HepG2 (cell line): ENCODE results near the gene HSD17B8. TPM values are rescaled to one million over a fixed set of nuclear protein-coding genes. Genes with fewer than 3 reads are reported as not detected.

ENCODE experiments used
- EHMT2 ChIP-seq: fragments of 200-600 bp; sonication (generic); IDR thresholded peaks from 2 replicates; pipeline ENCODE4 v1.7.0; 2017; ENCODE audit warnings: antibody characterized with exemption, low read depth, low read length, borderline replicate concordance
- ELF4 ChIP-seq: sonication (generic); formaldehyde crosslinking; IDR thresholded peaks from 2 replicates; pipeline ENCODE4 v1.5.0; 2020; ENCODE audit warnings: missing genetic modification reagents, mild to moderate bottlenecking, moderate library complexity, borderline replicate concordance
- GATAD1 ChIP-seq: IDR thresholded peaks from 2 replicates; pipeline ENCODE4 v1.6.1; 2016; ENCODE audit warnings: missing genetic modification reagents, missing compliant biosample characterization
- GTF3A ChIP-seq: sonication (generic); formaldehyde crosslinking; conservative IDR thresholded peaks from 2 replicates; pipeline ENCODE4 v1.4.0; 2020; ENCODE audit warnings: mild to moderate bottlenecking, missing genetic modification reagents
- KAT8 ChIP-seq: IDR thresholded peaks from 2 replicates; pipeline ENCODE4 v1.6.1; 2016; ENCODE audit warnings: missing genetic modification reagents, missing compliant biosample characterization
- MLXIP ChIP-seq: sonication (generic); formaldehyde crosslinking; IDR thresholded peaks from 2 replicates; pipeline ENCODE4 v1.9.0; 2021; ENCODE audit warnings: missing genetic modification reagents, borderline replicate concordance
- NR1H2 ChIP-seq: sonication (generic); formaldehyde crosslinking; IDR thresholded peaks from 2 replicates; pipeline ENCODE4 v1.8.1; 2022; ENCODE audit warnings: low read depth, missing genetic modification reagents, borderline replicate concordance
- PAF1 ChIP-seq: IDR thresholded peaks from 2 replicates; pipeline ENCODE4 v1.6.1; 2016; ENCODE audit warnings: missing genetic modification reagents, missing compliant biosample characterization
- SAP130 ChIP-seq: IDR thresholded peaks from 2 replicates; pipeline ENCODE4 v1.6.1; 2016; ENCODE audit warnings: low read depth
- SIN3A ChIP-seq: IDR thresholded peaks from 2 replicates; pipeline ENCODE4 v1.6.1; 2011; ENCODE audit warnings: low read depth, mild to moderate bottlenecking, control low read depth, low read length, borderline replicate concordance
- SKIL ChIP-seq: sonication (generic); formaldehyde crosslinking; IDR thresholded peaks from 2 replicates; pipeline ENCODE4 v1.8.0; 2022; ENCODE audit warnings: missing genetic modification reagents, mild to moderate bottlenecking, moderate library complexity, borderline replicate concordance
- ZBTB44 ChIP-seq: sonication (generic); formaldehyde crosslinking; IDR thresholded peaks from 2 replicates; pipeline ENCODE4 v1.4.0; 2020; ENCODE audit warnings: missing genetic modification reagents
- ZNF543 ChIP-seq: sonication (generic); formaldehyde crosslinking; IDR thresholded peaks from 2 replicates; pipeline ENCODE4 v1.4.0; 2020; ENCODE audit warnings: mild to moderate bottlenecking, missing genetic modification reagents
- ZNF746 ChIP-seq: sonication (generic); formaldehyde crosslinking; IDR thresholded peaks from 2 replicates; pipeline ENCODE4 v1.8.0; 2022; ENCODE audit warnings: mild to moderate bottlenecking, missing genetic modification reagents
- ZNF766 ChIP-seq: sonication (generic); formaldehyde crosslinking; IDR thresholded peaks from 2 replicates; pipeline ENCODE4 v1.5.0; 2020; ENCODE audit warnings: missing genetic modification reagents, borderline replicate concordance
- ZNF790 ChIP-seq: sonication (generic); formaldehyde crosslinking; IDR thresholded peaks from 2 replicates; pipeline ENCODE4 v1.8.0; 2022; ENCODE audit warnings: missing genetic modification reagents, mild to moderate bottlenecking, borderline replicate concordance
- ZNF841 ChIP-seq: sonication (generic); formaldehyde crosslinking; IDR thresholded peaks from 2 replicates; pipeline ENCODE4 v1.8.1; 2023; ENCODE audit warnings: missing genetic modification reagents, borderline replicate concordance
- polyA plus RNA-seq, 8 experiments: library from polyadenylated mRNA; depleted of rRNA in 3 of 8; stranded (reverse) in 7 of 8; unstranded in 1 of 8; fragments of >200 nt; fragmentation: Illumina TruSeq in 4 of 8; extraction: Trizol in 4 of 8; gene quantifications; 2 replicates each; pipeline versions ENCODE4 v1.2.1 to v1.2.3, GENCODE V29; 2011 to 2016; ENCODE audit warnings: low read depth in 4 of 8, missing spikeins in 1 of 8, mixed read lengths in 1 of 8; ENCODE audit not compliant: insufficient read depth in 1 of 8
- total RNA-seq, 5 experiments: library from RNA; depleted of rRNA; stranded (reverse); fragments of >200 nt; fragmentation: Illumina TruSeq; extraction: Trizol; gene quantifications; 2 replicates each; pipeline ENCODE4 v1.2.3, GENCODE V29; 2016; ENCODE audit warnings: low read depth in 1 of 5
- TF ChIP-seq, protein P1 (sequence below): sonication (generic); formaldehyde crosslinking; IDR thresholded peaks from 2 replicates; pipeline ENCODE4 v1.9.0; 2021; ENCODE audit warnings: missing genetic modification reagents, mild to moderate bottlenecking, borderline replicate concordance
- TF ChIP-seq, protein P2 (sequence below): sonication (generic); formaldehyde crosslinking; IDR thresholded peaks from 2 replicates; pipeline ENCODE4 v1.4.0; 2020; ENCODE audit warnings: missing genetic modification reagents, borderline replicate concordance

HSD17B8 gene
- total and polyA plus RNA-seq, 2 of the 13 experiments (the other 11 are each of a cell fraction or from before 2014, with no cell fraction given), result 12.6 to 20.1 TPM

- TF ChIP-seq PAF1 (CRISPR knock-in tag), result no peak
- peak; percentile 97 for TF ChIP-seq ZNF746 (CRISPR knock-in tag)
- TF ChIP-seq EHMT2, result no peak
- peak; percentile 44; the same call in 1 of the 2 replicates for TF ChIP-seq SIN3A
- no peak for TF ChIP-seq MLXIP (CRISPR knock-in tag)
- TF ChIP-seq, protein P1, sequence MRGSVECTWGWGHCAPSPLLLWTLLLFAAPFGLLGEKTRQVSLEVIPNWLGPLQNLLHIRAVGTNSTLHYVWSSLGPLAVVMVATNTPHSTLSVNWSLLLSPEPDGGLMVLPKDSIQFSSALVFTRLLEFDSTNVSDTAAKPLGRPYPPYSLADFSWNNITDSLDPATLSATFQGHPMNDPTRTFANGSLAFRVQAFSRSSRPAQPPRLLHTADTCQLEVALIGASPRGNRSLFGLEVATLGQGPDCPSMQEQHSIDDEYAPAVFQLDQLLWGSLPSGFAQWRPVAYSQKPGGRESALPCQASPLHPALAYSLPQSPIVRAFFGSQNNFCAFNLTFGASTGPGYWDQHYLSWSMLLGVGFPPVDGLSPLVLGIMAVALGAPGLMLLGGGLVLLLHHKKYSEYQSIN (CRISPR knock-in tag), result no peak
- TF ChIP-seq GTF3A (CRISPR knock-in tag), result no peak
- TF ChIP-seq SAP130 (CRISPR knock-in tag), result peak; percentile 98
- peak; percentile 65; the same call in 1 of the 2 replicates for TF ChIP-seq ZNF543 (CRISPR knock-in tag)
- TF ChIP-seq ZNF766, result no peak
- no peak for TF ChIP-seq ZBTB44
- no peak for TF ChIP-seq ZNF841
- no peak for TF ChIP-seq NR1H2 (CRISPR knock-in tag)
- TF ChIP-seq GATAD1, result peak; percentile 81
- no peak for TF ChIP-seq ZNF790 (CRISPR knock-in tag)
- TF ChIP-seq, protein P2, sequence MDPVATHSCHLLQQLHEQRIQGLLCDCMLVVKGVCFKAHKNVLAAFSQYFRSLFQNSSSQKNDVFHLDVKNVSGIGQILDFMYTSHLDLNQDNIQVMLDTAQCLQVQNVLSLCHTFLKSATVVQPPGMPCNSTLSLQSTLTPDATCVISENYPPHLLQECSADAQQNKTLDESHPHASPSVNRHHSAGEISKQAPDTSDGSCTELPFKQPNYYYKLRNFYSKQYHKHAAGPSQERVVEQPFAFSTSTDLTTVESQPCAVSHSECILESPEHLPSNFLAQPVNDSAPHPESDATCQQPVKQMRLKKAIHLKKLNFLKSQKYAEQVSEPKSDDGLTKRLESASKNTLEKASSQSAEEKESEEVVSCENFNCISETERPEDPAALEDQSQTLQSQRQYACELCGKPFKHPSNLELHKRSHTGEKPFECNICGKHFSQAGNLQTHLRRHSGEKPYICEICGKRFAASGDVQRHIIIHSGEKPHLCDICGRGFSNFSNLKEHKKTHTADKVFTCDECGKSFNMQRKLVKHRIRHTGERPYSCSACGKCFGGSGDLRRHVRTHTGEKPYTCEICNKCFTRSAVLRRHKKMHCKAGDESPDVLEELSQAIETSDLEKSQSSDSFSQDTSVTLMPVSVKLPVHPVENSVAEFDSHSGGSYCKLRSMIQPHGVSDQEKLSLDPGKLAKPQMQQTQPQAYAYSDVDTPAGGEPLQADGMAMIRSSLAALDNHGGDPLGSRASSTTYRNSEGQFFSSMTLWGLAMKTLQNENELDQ, result no peak
- TF ChIP-seq KAT8, result peak; percentile 78
- TF ChIP-seq SKIL, result peak; percentile 91
- no peak for TF ChIP-seq ELF4
Observed at GRCh38 chr6:33198159-33198852, 6.1 kb upstream of the HSD17B8 start (continued).
